Natural killer cell (primary cell): Measurements from ENCODE around the gene TMBIM6. TPM values are rescaled to one million over a fixed set of nuclear protein-coding genes. Genes with fewer than 3 reads are reported as not detected.

Source experiments
- ATAC-seq, 3 donors: fragments of 150-1000 bp in 2 of 3; fragments of 200-7000 bp in 1 of 3; cut with Tn5 transposase; 1 replicate in 1 of 3; 2 replicates in 2 of 3; pipeline ENCODE4 v1.10.0; 2021; ENCODE audit warnings: mild to moderate bottlenecking in 2 of 3, moderate library complexity in 2 of 3
- DNase-seq, 2 donors: peaks; one replicate each; pipeline versions ENCODE4 v3.0.0 to v3.0.0-alpha.2; 2013 to 2021; ENCODE audit warnings: mixed read lengths in 1 of 2
- H3K27ac ChIP-seq: one replicate; pipeline ENCODE4 v1.5.1; 2013; ENCODE audit warnings: mild to moderate bottlenecking, low read length
- H3K27me3 ChIP-seq: one replicate; pipeline ENCODE4 v1.6.1; 2013; ENCODE audit warnings: low read length; ENCODE audit not compliant: control insufficient read depth, insufficient read depth
- H3K36me3 ChIP-seq: one replicate; pipeline ENCODE4 v1.6.1; 2013; ENCODE audit warnings: low read length; ENCODE audit not compliant: control insufficient read depth, insufficient read depth
- H3K4me1 ChIP-seq: one replicate; pipeline ENCODE4 v1.6.1; 2013; ENCODE audit warnings: low read length; ENCODE audit not compliant: control insufficient read depth, insufficient read depth
- H3K4me3 ChIP-seq: one replicate; pipeline ENCODE4 v1.5.1; 2013; ENCODE audit warnings: low read length
- H3K9me3 ChIP-seq: one replicate; pipeline ENCODE4 v1.6.1; 2013; ENCODE audit warnings: low read length; ENCODE audit not compliant: control insufficient read depth, insufficient read depth
- H3K27ac Mint-ChIP-seq, 2 donors: one replicate each; pipeline ENCODE4 v1.8.0; 2022; ENCODE audit warnings: mild to moderate bottlenecking in 2 of 2, mixed read lengths in 2 of 2, moderate library complexity in 1 of 2
- H3K27me3 Mint-ChIP-seq, 2 donors: one replicate each; pipeline ENCODE4 v1.8.0; 2022; ENCODE audit warnings: low read depth in 2 of 2, mixed read lengths in 2 of 2
- H3K36me3 Mint-ChIP-seq: one replicate; pipeline ENCODE4 v1.8.0; 2022; ENCODE audit warnings: mixed read lengths
- H3K4me1 Mint-ChIP-seq, 2 donors: one replicate each; pipeline ENCODE4 v1.8.0; 2022; ENCODE audit warnings: mixed read lengths in 2 of 2
- H3K4me3 Mint-ChIP-seq: one replicate; pipeline ENCODE4 v1.8.0; 2022; ENCODE audit warnings: mild to moderate bottlenecking, moderate library complexity, mixed read lengths
- H3K9me3 Mint-ChIP-seq, 2 donors: one replicate each; pipeline ENCODE4 v1.8.0; 2022; ENCODE audit warnings: mixed read lengths in 2 of 2
- CTCF ChIP-seq: fragments of 200-600 bp; IDR thresholded peaks from one replicate; pipeline ENCODE4 v1.8.0; 2022; ENCODE audit warnings: antibody characterized with exemption
- WGBS: methylation state at CpG from one replicate; pipeline ENCODE4 v1.1.7; 2013; ENCODE audit warnings: missing lambda C conversion rate; ENCODE audit not compliant: insufficient coverage; 5-methylcytosine and 5-hydroxymethylcytosine counted together
- intact Hi-C: fragments of 100-400 bp; cut with micrococcal nuclease; formaldehyde crosslinking; loops from one replicate; pipeline ENCODE4 v1.14.2; 2022
- total RNA-seq, 4 donors: library from RNA; stranded (reverse); fragments of 120-200 nt in 1 of 4; gene quantifications; one replicate each; pipeline versions ENCODE4 v1.2.3 to v1.2.4, GENCODE V29; 2013 to 2022

The TMBIM6 gene
- total RNA-seq, 3 donors from 2014 or later (not counting 1 experiment from before 2014, with no cell fraction given), result 326 to 375 (median 366) TPM

GRCh38 chr12:49741882-49742620 lies 694 bp downstream of the TMBIM6 start:
- Mint-ChIP-seq H3K27ac (peak overlapping the region; percentile 98 to 100), H3K36me3 (no peaks in the 10 kb centered on the region), H3K4me3 (peak overlapping the region; percentile 96), H3K4me1 (peaks cover 50 to 52% of the 10 kb centered on the region in 2 donors), H3K27me3 (peaks cover 0 to 4% of the 10 kb centered on the region in 2 donors), H3K9me3 (no peaks in the 10 kb centered on the region)
- ATAC-seq (peak; percentile 64 to 82 (median 69)), DNase-seq (peak; percentile 85 to 94)
- H3K4me1 ChIP-seq, result peaks cover 31% of the 10 kb centered on the region
- peak overlapping the region; percentile 89 for H3K27ac ChIP-seq
- 0% methylated on average over 33 of the region's 35 CpGs for WGBS
- H3K9me3 ChIP-seq, result no peaks in the 10 kb centered on the region
- H3K27me3 ChIP-seq, result no peaks in the 10 kb centered on the region
- peaks cover 7% of the 10 kb centered on the region for H3K36me3 ChIP-seq
- peak overlapping the region; percentile 57 for H3K4me3 ChIP-seq
- intact Hi-C loops, result loop anchor here (1.0 to 5.0 kb wide), 7 partner anchors 21 to 370 kb away; partner anchors contain the start of genes BCDIN3D, COX14, FMNL3 and NCKAP5L
- TF ChIP-seq CTCF, result no peak

GRCh38 chr12:49744363-49744885 lies 3.1 kb downstream of the TMBIM6 start:
- Histone ChIP-seq H3K27me3 (no peaks in the 10 kb centered on the region), H3K4me1 (peaks cover 42% of the 10 kb centered on the region), H3K36me3 (peaks cover 11% of the 10 kb centered on the region), H3K27ac (peak overlapping the region; percentile 37), H3K4me3 (no peak overlapping the region), H3K9me3 (no peaks in the 10 kb centered on the region)
- intact Hi-C loops, result loop anchor here (5.0 kb wide), 1 partner anchor 368 kb away; the partner anchor contains the start of gene COX14
- H3K9me3 Mint-ChIP-seq, result no peaks in the 10 kb centered on the region
- no peaks in the 10 kb centered on the region for H3K36me3 Mint-ChIP-seq
- peak overlapping the region; percentile 98 to 100 for H3K27ac Mint-ChIP-seq
- no peak for TF ChIP-seq CTCF
- H3K4me1 Mint-ChIP-seq, result peaks cover 57 to 65% of the 10 kb centered on the region in 2 donors
- WGBS, result 81% methylated on average over 3 of the region's 3 CpGs
- peaks cover 0 to 3% of the 10 kb centered on the region in 2 donors for H3K27me3 Mint-ChIP-seq
- ATAC-seq (no peak), DNase-seq (no peak)
- H3K4me3 Mint-ChIP-seq, result peak overlapping the region; percentile 43

- intact Hi-C loops, result no loop called here
- H3K4me3 ChIP-seq, result no peak overlapping the region
- Mint-ChIP-seq H3K27me3 (no peaks in the 10 kb centered on the region), H3K4me3 (no peak overlapping the region), H3K4me1 (peaks cover 64 to 70% of the 10 kb centered on the region in 2 donors), H3K9me3 (no peaks in the 10 kb centered on the region), H3K36me3 (peaks cover 3% of the 10 kb centered on the region), H3K27ac (peak overlapping the region; percentile 76 to 100)
- H3K27me3 ChIP-seq, result no peaks in the 10 kb centered on the region
- no peak for ATAC-seq
- peaks cover 22% of the 10 kb centered on the region for H3K36me3 ChIP-seq
- DNase-seq, result no peak
- peaks cover 44% of the 10 kb centered on the region for H3K4me1 ChIP-seq
- no peak overlapping the region for H3K27ac ChIP-seq
- no peaks in the 10 kb centered on the region for H3K9me3 ChIP-seq
- no CpG with 5 or more reads among the region's 1 CpG for WGBS
- no peak for TF ChIP-seq CTCF
Measured at GRCh38 chr12:49748306-49748705, 6.9 kb downstream of the TMBIM6 start.
